Fibroblast of skin of left quadriceps (primary cell): ENCODE measurements around the gene CNR2.
A peak's percentile ranks its signal among the peaks of the same experiment; 100 is the strongest.
"Not testable (repeated sequence)": the region's sequence is repeated elsewhere in the genome, so short reads cannot be mapped to it uniquely, and the experiment has no call there.

Experiments used
- DNase-seq, 2 experiments: peaks; one replicate each; pipeline ENCODE4 v3.0.0-alpha.2; 2013; ENCODE audit warnings: low read depth in 2 of 2

The CNR2 gene

GRCh38 chr1:23836037-23836436, 77.1 kb downstream of the CNR2 start:
- no peak for DNase-seq

- DNase-seq = not testable (repeated sequence)
Measured at GRCh38 chr1:23834156-23834555, 79.0 kb downstream of the CNR2 start.

GRCh38 chr1:23827717-23828116, 85.4 kb downstream of the CNR2 start:
- no peak for DNase-seq

GRCh38 chr1:23826590-23826989, 86.6 kb downstream of the CNR2 start:
- DNase-seq = not testable (repeated sequence)

GRCh38 chr1:23825762-23826522, 87.2 kb downstream of the CNR2 start:
- DNase-seq = no peak

GRCh38 chr1:23825076-23825761, 87.9 kb downstream of the CNR2 start, which contains the start of gene HMGCL:
Gene HMGCL, minus strand, starts transcription at chr1:23825429. Its CDS starts 14 bp downstream, at chr1:23825415.
- DNase-seq = peak; percentile 64 to 66

GRCh38 chr1:23824711-23825075, 88.5 kb downstream of the CNR2 start:
- no peak for DNase-seq

- DNase-seq = no peak
Measured at GRCh38 chr1:23823767-23824166, 89.4 kb downstream of the CNR2 start.
